Body of pancreas (tissue), 4 donors: ENCODE measurements around the gene IVD. TPM values are rescaled to one million over a fixed set of nuclear protein-coding genes. Genes with fewer than 3 reads are reported as not detected.
A peak's percentile ranks its signal among the peaks of the same experiment; 100 is the strongest.

Experiments
- ATAC-seq: fragments of 150-250 bp; one replicate; pipeline ENCODE4 v1.9.1; 2016
- DNase-seq, 4 donors: peaks; one replicate each; pipeline ENCODE4 v3.0.0-alpha.2; 2019
- H3K27ac ChIP-seq, 4 donors: fragments of 200-600 bp; sonication (generic); 1 replicate in 3 of 4; 2 replicates in 1 of 4; pipeline versions ENCODE4 v1.5.1 to v1.6.1; 2016 to 2019; ENCODE audit warnings: mild to moderate bottlenecking in 1 of 4, mixed read lengths in 1 of 4, moderate library complexity in 1 of 4
- H3K27me3 ChIP-seq, 2 donors: fragments of 200-600 bp; sonication (generic); one replicate each; pipeline ENCODE4 v1.6.0; 2016; ENCODE audit warnings: mild to moderate bottlenecking in 1 of 2
- H3K36me3 ChIP-seq, 2 donors: fragments of 200-600 bp; sonication (generic); replicated peaks in 1 of 2; 2 replicates each; pipeline ENCODE4 v1.5.1; 2016; ENCODE audit warnings: low read depth in 2 of 2; ENCODE audit not compliant: insufficient read depth in 1 of 2
- H3K4me1 ChIP-seq: fragments of 200-600 bp; sonication (generic); one replicate; pipeline ENCODE4 v1.6.0; 2016
- H3K4me3 ChIP-seq, 2 donors: fragments of 200-600 bp; sonication (generic); 1 replicate in 1 of 2; 2 replicates in 1 of 2; pipeline ENCODE4 v1.5.1; 2016 to 2019
- H3K9me3 ChIP-seq, 3 donors: fragments of 200-600 bp; sonication (generic); 1 replicate in 2 of 3; 2 replicates in 1 of 3; pipeline ENCODE4 v1.5.1; 2016
- POLR2A ChIP-seq, 3 donors: fragments of 450-650 bp; IDR thresholded peaks; one replicate each; pipeline ENCODE4 v1.6.1; 2016; ENCODE audit warnings: antibody characterized with exemption in 3 of 3, mild to moderate bottlenecking in 2 of 3
- WGBS, 2 donors: methylation state at CpG; one replicate each; pipeline ENCODE4 v1.1.5; 2017; 5-methylcytosine and 5-hydroxymethylcytosine counted together
- intact Hi-C: fragments of 100-400 bp; cut with DNase I; formaldehyde crosslinking; loops from one replicate; pipeline ENCODE4 v1.15.1; 2023
- total RNA-seq, 2 donors: library from RNA; depleted of rRNA; stranded (reverse); fragments of >200 nt; gene quantifications; one replicate each; pipeline ENCODE4 v1.1.0, GENCODE V29; 2016
- TF ChIP-seq, protein P1 (sequence below), 7 experiments: fragments of 450-650 bp in 4 of 7; fragments of 200-600 bp in 3 of 7; sonication (generic) in 3 of 7; IDR thresholded peaks; one replicate each; pipeline ENCODE4 v1.5.1; 2016 to 2019; ENCODE audit warnings: antibody characterized with exemption in 7 of 7

Gene IVD
- total RNA-seq, 2 donors from 2014 or later: 30.3 to 34.0 TPM

DNA sequence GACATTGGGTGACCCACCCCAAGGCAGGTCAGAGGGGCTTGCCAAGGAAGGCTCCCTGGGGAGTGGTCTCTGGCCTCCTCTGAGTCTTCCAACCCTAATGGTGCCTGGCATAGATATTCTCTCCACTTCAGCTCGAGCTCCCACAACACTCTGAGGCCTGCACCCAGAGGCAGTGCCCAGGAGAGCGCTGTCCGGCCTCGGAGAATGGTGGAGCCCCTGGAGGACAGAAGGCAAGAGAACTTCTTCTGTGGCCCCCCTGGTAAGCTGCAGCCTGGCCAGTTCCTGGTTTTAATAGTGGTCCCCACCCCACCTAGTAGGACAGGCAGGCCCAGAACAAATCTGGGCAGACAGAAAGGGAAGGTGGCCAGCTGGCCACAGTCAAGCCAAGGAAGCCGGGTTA is 40.6 kb upstream of the IVD start:
- Histone ChIP-seq H3K27me3 (no peaks in the 10 kb centered on the region), H3K4me1 (peaks cover 18% of the 10 kb centered on the region), H3K9me3 (no peaks in the 10 kb centered on the region), H3K4me3 (no peak overlapping the region), H3K27ac (no peak overlapping the region), H3K36me3 (no peaks in the 10 kb centered on the region)
- TF ChIP-seq POLR2A (IDR thresholded peaks at IDR 0.05): no peak
- TF ChIP-seq, protein P1, sequence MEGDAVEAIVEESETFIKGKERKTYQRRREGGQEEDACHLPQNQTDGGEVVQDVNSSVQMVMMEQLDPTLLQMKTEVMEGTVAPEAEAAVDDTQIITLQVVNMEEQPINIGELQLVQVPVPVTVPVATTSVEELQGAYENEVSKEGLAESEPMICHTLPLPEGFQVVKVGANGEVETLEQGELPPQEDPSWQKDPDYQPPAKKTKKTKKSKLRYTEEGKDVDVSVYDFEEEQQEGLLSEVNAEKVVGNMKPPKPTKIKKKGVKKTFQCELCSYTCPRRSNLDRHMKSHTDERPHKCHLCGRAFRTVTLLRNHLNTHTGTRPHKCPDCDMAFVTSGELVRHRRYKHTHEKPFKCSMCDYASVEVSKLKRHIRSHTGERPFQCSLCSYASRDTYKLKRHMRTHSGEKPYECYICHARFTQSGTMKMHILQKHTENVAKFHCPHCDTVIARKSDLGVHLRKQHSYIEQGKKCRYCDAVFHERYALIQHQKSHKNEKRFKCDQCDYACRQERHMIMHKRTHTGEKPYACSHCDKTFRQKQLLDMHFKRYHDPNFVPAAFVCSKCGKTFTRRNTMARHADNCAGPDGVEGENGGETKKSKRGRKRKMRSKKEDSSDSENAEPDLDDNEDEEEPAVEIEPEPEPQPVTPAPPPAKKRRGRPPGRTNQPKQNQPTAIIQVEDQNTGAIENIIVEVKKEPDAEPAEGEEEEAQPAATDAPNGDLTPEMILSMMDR (IDR thresholded peaks at IDR 0.05): no peak
- 89 to 100% methylated on average over 4 to 5 of the region's 5 CpGs for WGBS, 2 donors
- no peak for ATAC-seq
- intact Hi-C loops: loop anchor here (5.0 kb wide), 1 partner anchor 52 kb away; no protein-coding TSS in a partner anchor
- no peak for DNase-seq

GRCh38 chr15:40365624-40366456 is 39.8 kb upstream of the IVD start:
- no peak for TF ChIP-seq POLR2A (IDR thresholded peaks at IDR 0.05)
- intact Hi-C loops: loop anchor here (5.0 kb wide), 1 partner anchor 51 kb away; no protein-coding TSS in a partner anchor
- no peaks in the 10 kb centered on the region for H3K9me3 ChIP-seq
- H3K36me3 ChIP-seq: no peaks in the 10 kb centered on the region
- H3K4me1 ChIP-seq: peaks cover 18% of the 10 kb centered on the region
- DNase-seq (no peak), ATAC-seq (no peak)
- no peaks in the 10 kb centered on the region for H3K27me3 ChIP-seq
- H3K4me3 ChIP-seq: no peak overlapping the region
- H3K27ac ChIP-seq: no peak overlapping the region
- 85 to 87% methylated on average over 11 of the region's 11 CpGs for WGBS, 2 donors

DNA sequence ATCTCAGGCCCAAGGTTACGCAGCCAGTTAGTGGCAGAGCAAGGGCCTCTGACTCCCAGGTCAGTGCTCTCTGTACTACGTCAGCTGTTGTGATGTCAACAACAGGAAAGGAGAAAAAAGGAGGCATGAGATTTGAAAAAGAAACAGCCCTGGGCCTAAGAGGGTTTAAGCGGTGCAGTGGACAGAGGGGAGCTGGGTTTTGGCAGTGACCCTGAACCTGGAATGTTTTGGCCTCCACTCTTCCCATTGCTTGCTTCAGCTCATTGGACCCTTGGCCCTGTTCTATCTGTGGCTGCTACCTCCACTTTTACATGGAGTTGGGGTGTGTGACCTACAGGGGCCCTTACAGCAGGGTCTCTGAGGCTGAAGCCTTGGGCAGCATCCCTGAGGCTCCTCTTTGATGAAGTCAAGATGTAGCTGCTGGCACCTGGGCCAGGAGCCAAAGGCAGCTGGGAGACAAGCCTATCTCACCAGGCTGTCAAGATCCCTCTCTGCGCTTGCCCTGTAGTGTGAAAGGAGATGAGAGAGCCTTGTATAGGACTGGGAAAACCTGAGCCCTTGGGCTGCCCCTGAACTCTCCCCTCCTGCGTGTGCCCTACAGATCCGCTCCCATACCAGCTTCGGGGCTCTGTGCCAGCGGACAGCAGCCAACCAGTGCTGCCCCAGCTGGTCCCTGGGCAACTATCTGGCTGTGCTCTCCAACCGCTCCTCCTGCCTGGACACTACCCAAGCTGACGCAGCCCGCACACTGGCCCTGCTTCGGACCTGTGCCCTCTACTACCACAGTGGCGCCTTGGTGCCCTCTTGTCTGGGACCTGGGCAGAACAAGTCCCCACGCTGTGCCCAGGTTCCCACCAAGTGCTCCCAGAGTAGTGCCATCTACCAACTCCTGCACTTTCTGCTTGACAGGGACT is 38.9 kb upstream of the IVD start:
- Histone ChIP-seq H3K4me1 (peaks cover 18% of the 10 kb centered on the region), H3K36me3 (no peaks in the 10 kb centered on the region), H3K4me3 (no peak overlapping the region), H3K27me3 (no peaks in the 10 kb centered on the region), H3K9me3 (no peaks in the 10 kb centered on the region), H3K27ac (peak overlapping the region; percentile 37 to 80 (median 74))
- TF ChIP-seq, protein P1 (IDR thresholded peaks at IDR 0.05): peak in 1 of 7 experiments; percentile 4
- TF ChIP-seq POLR2A (IDR thresholded peaks at IDR 0.05): peak in 1 of 3 donors; percentile 0
- 38 to 42% methylated on average over 13 to 14 of the region's 14 CpGs for WGBS, 2 donors
- intact Hi-C loops: loop anchor here (5.0 kb wide), 1 partner anchor 51 kb away; no protein-coding TSS in a partner anchor
- DNase-seq (peak; percentile 92 to 97 (median 95)), ATAC-seq (peak; percentile 79)

- Histone ChIP-seq H3K9me3 (no peaks in the 10 kb centered on the region), H3K4me3 (no peak overlapping the region), H3K27me3 (no peaks in the 10 kb centered on the region), H3K4me1 (peaks cover 18% of the 10 kb centered on the region), H3K36me3 (no peaks in the 10 kb centered on the region), H3K27ac (peak overlapping the region; percentile 37 to 80 (median 74))
- TF ChIP-seq POLR2A (IDR thresholded peaks at IDR 0.05): no peak
- TF ChIP-seq, protein P1 (IDR thresholded peaks at IDR 0.05): no peak
- intact Hi-C loops: loop anchor here (5.0 kb wide), 1 partner anchor 50 kb away; no protein-coding TSS in a partner anchor
- 80% methylated on average over 5 of the region's 5 CpGs for WGBS, 2 donors
- no peak for DNase-seq
- peak; percentile 0 for ATAC-seq
Measured at GRCh38 chr15:40367371-40367685, 38.3 kb upstream of the IVD start.
